ENCODE data around the gene DHPS. TPM values are rescaled to one million over a fixed set of nuclear protein-coding genes. Genes with fewer than 3 reads are reported as not detected.

DHPS gene
- total RNA-seq, 1 donor, result 52.5 TPM

GRCh38 chr19:12652219-12652618, 29.5 kb downstream of the DHPS start:
- Histone ChIP-seq H3K4me3 (ENCODE audit: insufficient read depth, low read length) (no peak overlapping the region), H3K4me2 (ENCODE audit: insufficient read depth, low read length) (no peak overlapping the region), H3K9me3 (ENCODE audit: low read depth, low read length) (no peaks in the 10 kb centered on the region), H3K4me1 (ENCODE audit: insufficient read depth, low read length) (no peaks in the 10 kb centered on the region), H3K27ac (ENCODE audit: low read depth, low read length) (no peak overlapping the region), H3K79me2 (ENCODE audit: insufficient read depth, low read length) (no peaks in the 10 kb centered on the region), H3K36me3 (ENCODE audit: insufficient read depth, low read length) (peaks cover 14% of the 10 kb centered on the region), H4K20me1 (ENCODE audit: insufficient read depth, low read length) (no peaks in the 10 kb centered on the region), H3K27me3 (ENCODE audit: insufficient read depth, low read length) (no peaks in the 10 kb centered on the region), H2AFZ (ENCODE audit: low read length) (no peak overlapping the region)
- no peak for TF ChIP-seq CTCF (IDR thresholded peaks at IDR 0.05; ENCODE audit: extremely low read depth, low read depth, low read length)
- peak; percentile 42 for DNase-seq (ENCODE audit: insufficient read length, low spot score, missing footprints)

- Histone ChIP-seq H3K27me3 (ENCODE audit: insufficient read depth, low read length) (no peaks in the 10 kb centered on the region), H4K20me1 (ENCODE audit: insufficient read depth, low read length) (no peaks in the 10 kb centered on the region), H3K36me3 (ENCODE audit: insufficient read depth, low read length) (peaks cover 1% of the 10 kb centered on the region), H3K4me2 (ENCODE audit: insufficient read depth, low read length) (no peak overlapping the region), H3K4me3 (ENCODE audit: insufficient read depth, low read length) (no peak overlapping the region), H2AFZ (ENCODE audit: low read length) (no peak overlapping the region), H3K27ac (ENCODE audit: low read depth, low read length) (no peak overlapping the region), H3K4me1 (ENCODE audit: insufficient read depth, low read length) (no peaks in the 10 kb centered on the region), H3K9me3 (ENCODE audit: low read depth, low read length) (no peaks in the 10 kb centered on the region), H3K79me2 (ENCODE audit: insufficient read depth, low read length) (no peaks in the 10 kb centered on the region)
- DNase-seq (ENCODE audit: insufficient read length, low spot score, missing footprints), result peak; percentile 21
- TF ChIP-seq CTCF (IDR thresholded peaks at IDR 0.05; ENCODE audit: extremely low read depth, low read depth, low read length), result no peak
Measured at GRCh38 chr19:12649941-12650340, 31.7 kb downstream of the DHPS start.

GRCh38 chr19:12648088-12648487, 33.6 kb downstream of the DHPS start:
- Histone ChIP-seq H3K4me1 (ENCODE audit: insufficient read depth, low read length) (no peaks in the 10 kb centered on the region), H3K4me2 (ENCODE audit: insufficient read depth, low read length) (peak overlapping the region; percentile 67), H2AFZ (ENCODE audit: low read length) (no peak overlapping the region), H3K4me3 (ENCODE audit: insufficient read depth, low read length) (peak overlapping the region; percentile 56), H3K9me3 (ENCODE audit: low read depth, low read length) (no peaks in the 10 kb centered on the region), H3K27ac (ENCODE audit: low read depth, low read length) (no peak overlapping the region), H3K36me3 (ENCODE audit: insufficient read depth, low read length) (no peaks in the 10 kb centered on the region), H3K79me2 (ENCODE audit: insufficient read depth, low read length) (no peaks in the 10 kb centered on the region), H3K27me3 (ENCODE audit: insufficient read depth, low read length) (no peaks in the 10 kb centered on the region), H4K20me1 (ENCODE audit: insufficient read depth, low read length) (no peaks in the 10 kb centered on the region)
- peak; percentile 78 for DNase-seq (ENCODE audit: insufficient read length, low spot score, missing footprints)
- peak; percentile 26 for TF ChIP-seq CTCF (IDR thresholded peaks at IDR 0.05; ENCODE audit: extremely low read depth, low read depth, low read length)

GRCh38 chr19:12647490-12648071, 34.1 kb downstream of the DHPS start:
- no peak overlapping the region for H2AFZ ChIP-seq (ENCODE audit: low read length)
- H3K36me3 ChIP-seq (ENCODE audit: insufficient read depth, low read length), result no peaks in the 10 kb centered on the region
- H3K4me1 ChIP-seq (ENCODE audit: insufficient read depth, low read length), result no peaks in the 10 kb centered on the region
- H3K27ac ChIP-seq (ENCODE audit: low read depth, low read length), result no peak overlapping the region
- DNase-seq (ENCODE audit: insufficient read length, low spot score, missing footprints), result peak; percentile 92
- TF ChIP-seq CTCF (IDR thresholded peaks at IDR 0.05; ENCODE audit: extremely low read depth, low read depth, low read length), result no peak
- no peaks in the 10 kb centered on the region for H3K27me3 ChIP-seq (ENCODE audit: insufficient read depth, low read length)
- H4K20me1 ChIP-seq (ENCODE audit: insufficient read depth, low read length), result no peaks in the 10 kb centered on the region
- H3K4me3 ChIP-seq (ENCODE audit: insufficient read depth, low read length), result peak overlapping the region; percentile 56
- no peaks in the 10 kb centered on the region for H3K79me2 ChIP-seq (ENCODE audit: insufficient read depth, low read length)
- peak overlapping the region; percentile 67 for H3K4me2 ChIP-seq (ENCODE audit: insufficient read depth, low read length)
- H3K9me3 ChIP-seq (ENCODE audit: low read depth, low read length), result no peaks in the 10 kb centered on the region
